GM12878 (cell line): ENCODE results near the gene EIF2A. TPM values are rescaled to one million over a fixed set of nuclear protein-coding genes. Genes with fewer than 3 reads are reported as not detected.
A peak's percentile ranks its signal among the peaks of the same experiment; 100 is the strongest.

Experiments
- CTCF ChIP-seq, 3 experiments: IDR thresholded peaks in 2 of 3; conservative IDR thresholded peaks in 1 of 3; 2 replicates each; pipeline ENCODE4 v1.5.1; 2011; ENCODE audit warnings: low read depth in 3 of 3, low read length in 3 of 3, mild to moderate bottlenecking in 3 of 3, control low read depth in 2 of 3, moderate library complexity in 2 of 3, inconsistent platforms in 1 of 3, mixed read lengths in 1 of 3; ENCODE audit not compliant: control insufficient read depth in 2 of 3, insufficient read depth in 1 of 3; ENCODE audit errors: extremely low read depth in 1 of 3
- EP300 ChIP-seq, 2 experiments: fragments of 150-350 bp in 1 of 2; IDR thresholded peaks; 2 replicates each; pipeline ENCODE4 v1.6.1; 2011 to 2012; ENCODE audit warnings: low read depth in 2 of 2, low read length in 2 of 2, borderline replicate concordance in 1 of 2, improper control_type of control experiment in 1 of 2, inconsistent platforms in 1 of 2; ENCODE audit not compliant: control insufficient read depth in 1 of 2
- ETV6 ChIP-seq, 2 experiments: fragments of 450-650 bp in 1 of 2; IDR thresholded peaks in 1 of 2; conservative IDR thresholded peaks in 1 of 2; 2 replicates each; pipeline ENCODE4 v1.6.1; 2014; ENCODE audit warnings: antibody characterized with exemption in 1 of 2, borderline replicate concordance in 1 of 2, low read depth in 1 of 2, mild to moderate bottlenecking in 1 of 2, moderate library complexity in 1 of 2
- JUND ChIP-seq: IDR thresholded peaks from 2 replicates; pipeline ENCODE4 v1.6.1; 2012; ENCODE audit warnings: low read depth, mild to moderate bottlenecking, low read length, improper control_type of control experiment, moderate library complexity
- LARP7 ChIP-seq: fragments of 450-650 bp; IDR thresholded peaks from 2 replicates; pipeline ENCODE4 v1.6.1; 2017; ENCODE audit warnings: mild to moderate bottlenecking
- NFXL1 ChIP-seq: fragments of 450-650 bp; IDR thresholded peaks from 2 replicates; pipeline ENCODE4 v1.6.1; 2017; ENCODE audit warnings: antibody characterized with exemption, mild to moderate bottlenecking, borderline replicate concordance
- POLR2A ChIP-seq: IDR thresholded peaks from 2 replicates; pipeline ENCODE4 v1.6.1; 2011; ENCODE audit warnings: low read depth, mild to moderate bottlenecking, low read length
- RAD51 ChIP-seq: fragments of 450-650 bp; IDR thresholded peaks from 2 replicates; pipeline ENCODE4 v1.6.1; 2016; ENCODE audit warnings: moderate library complexity, mild to moderate bottlenecking, inconsistent platforms
- polyA plus RNA-seq, 11 experiments: library from polyadenylated mRNA; depleted of rRNA in 4 of 11; unstranded in 6 of 11; stranded (reverse) in 5 of 11; fragments of >200 nt; fragmentation: Nextera tagmentation in 4 of 11; fragmentation: Illumina TruSeq in 1 of 11; extraction: Ambion mirVana in 4 of 11; extraction: Trizol in 1 of 11; gene quantifications; 1 replicate in 1 of 11; 2 replicates in 10 of 11; pipeline versions ENCODE4 v1.2.1 to v1.2.3, GENCODE V29; 2011 to 2016; ENCODE audit warnings: inconsistent platforms in 2 of 11, missing spikeins in 2 of 11, low read depth in 1 of 11
- total RNA-seq, 4 experiments: library from RNA; depleted of rRNA in 3 of 4; stranded (reverse); fragments of >200 nt in 3 of 4; fragmentation: Illumina TruSeq in 1 of 4; extraction: Trizol in 1 of 4; gene quantifications; 2 replicates each; pipeline versions ENCODE4 v1.2.1 to v1.2.3, GENCODE V29; 2013 to 2021
- TF ChIP-seq, protein P1 (sequence below): fragments of 450-650 bp; IDR thresholded peaks from 2 replicates; pipeline ENCODE4 v1.6.1; 2017; ENCODE audit warnings: mild to moderate bottlenecking, moderate library complexity
- TF ChIP-seq, protein P2 (sequence below): fragments of 450-650 bp; IDR thresholded peaks from 2 replicates; pipeline ENCODE4 v1.6.1; 2017; ENCODE audit warnings: mild to moderate bottlenecking, moderate library complexity
- TF ChIP-seq, protein P3 (sequence below): fragments of 450-650 bp; IDR thresholded peaks from 2 replicates; pipeline ENCODE4 v1.6.1; 2017; ENCODE audit warnings: mild to moderate bottlenecking

The EIF2A gene
- total and polyA plus RNA-seq, 10 of the 15 experiments (the other 5 are each of a cell fraction or from before 2014, with no cell fraction given) = 85.4 to 211 (median 136) TPM

DNA sequence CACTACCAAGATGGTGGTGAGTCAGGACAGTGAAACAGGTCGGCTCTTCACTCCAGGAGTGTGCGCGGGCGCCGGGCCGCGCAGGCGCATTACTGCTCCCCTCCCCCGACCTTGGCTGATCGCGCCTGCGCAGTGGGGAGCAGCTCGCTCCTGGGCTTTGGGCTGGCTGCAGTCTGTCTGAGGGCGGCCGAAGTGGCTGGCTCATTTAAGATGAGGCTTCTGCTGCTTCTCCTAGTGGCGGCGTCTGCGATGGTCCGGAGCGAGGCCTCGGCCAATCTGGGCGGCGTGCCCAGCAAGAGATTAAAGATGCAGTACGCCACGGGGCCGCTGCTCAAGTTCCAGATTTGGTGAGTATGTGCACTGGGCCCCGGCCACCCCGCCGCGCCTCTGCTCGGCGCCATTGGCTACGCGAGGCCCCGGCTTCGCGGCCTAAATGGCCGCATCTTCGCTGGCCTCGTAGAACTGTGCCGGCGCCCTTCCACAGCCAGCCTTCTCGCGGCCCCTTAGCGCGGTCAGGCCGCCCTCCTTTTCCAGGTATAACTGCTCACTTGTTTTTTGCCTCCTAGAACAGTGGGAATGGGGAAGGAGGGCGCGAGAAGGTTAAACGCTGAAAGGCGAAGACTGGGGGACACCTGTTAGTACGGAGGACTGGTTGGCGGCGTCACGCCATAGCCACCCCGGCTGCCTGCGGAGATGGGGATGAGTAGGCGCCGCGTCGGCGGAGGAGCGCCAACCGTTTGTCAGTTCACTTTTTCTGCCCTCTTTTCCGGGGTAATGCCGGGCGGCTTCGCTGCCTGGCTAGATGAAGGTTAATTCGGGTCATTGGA, 56.8 kb downstream of the EIF2A start, which contains the start of gene SELENOT (continued):
- TF ChIP-seq JUND (0 out of 2 replicates have a peak, but pooled peaks have one; percentile 30), LARP7 (peak; percentile 99), NFXL1 (no peak), POLR2A (peak; percentile 100), RAD51 (no peak), EP300 (IDR thresholded peaks at IDR 0.05; ENCODE audit: borderline replicate concordance in 1 of 2, control insufficient read depth in 1 of 2, low read depth in 2 of 2, low read length in 2 of 2) (peak in 1 of 2 experiments; percentile 32; a peak in 1 of 4 replicates), ETV6 (conservative IDR thresholded peaks at IDR 0.05 in 1 of 2, IDR thresholded peaks at IDR 0.05 in 1 of 2; ENCODE audit: borderline replicate concordance in 1 of 2, low read depth in 1 of 2) (no peak), CTCF (IDR thresholded peaks at IDR 0.05 in 2 of 3, conservative IDR thresholded peaks at IDR 0.05 in 1 of 3; ENCODE audit: control insufficient read depth in 2 of 3, extremely low read depth in 1 of 3, insufficient read depth in 1 of 3, low read depth in 3 of 3, low read length in 3 of 3) (peak; percentile 2 to 22 (median 10); a peak in 1 of 6 replicates)
- TF ChIP-seq, protein P1, sequence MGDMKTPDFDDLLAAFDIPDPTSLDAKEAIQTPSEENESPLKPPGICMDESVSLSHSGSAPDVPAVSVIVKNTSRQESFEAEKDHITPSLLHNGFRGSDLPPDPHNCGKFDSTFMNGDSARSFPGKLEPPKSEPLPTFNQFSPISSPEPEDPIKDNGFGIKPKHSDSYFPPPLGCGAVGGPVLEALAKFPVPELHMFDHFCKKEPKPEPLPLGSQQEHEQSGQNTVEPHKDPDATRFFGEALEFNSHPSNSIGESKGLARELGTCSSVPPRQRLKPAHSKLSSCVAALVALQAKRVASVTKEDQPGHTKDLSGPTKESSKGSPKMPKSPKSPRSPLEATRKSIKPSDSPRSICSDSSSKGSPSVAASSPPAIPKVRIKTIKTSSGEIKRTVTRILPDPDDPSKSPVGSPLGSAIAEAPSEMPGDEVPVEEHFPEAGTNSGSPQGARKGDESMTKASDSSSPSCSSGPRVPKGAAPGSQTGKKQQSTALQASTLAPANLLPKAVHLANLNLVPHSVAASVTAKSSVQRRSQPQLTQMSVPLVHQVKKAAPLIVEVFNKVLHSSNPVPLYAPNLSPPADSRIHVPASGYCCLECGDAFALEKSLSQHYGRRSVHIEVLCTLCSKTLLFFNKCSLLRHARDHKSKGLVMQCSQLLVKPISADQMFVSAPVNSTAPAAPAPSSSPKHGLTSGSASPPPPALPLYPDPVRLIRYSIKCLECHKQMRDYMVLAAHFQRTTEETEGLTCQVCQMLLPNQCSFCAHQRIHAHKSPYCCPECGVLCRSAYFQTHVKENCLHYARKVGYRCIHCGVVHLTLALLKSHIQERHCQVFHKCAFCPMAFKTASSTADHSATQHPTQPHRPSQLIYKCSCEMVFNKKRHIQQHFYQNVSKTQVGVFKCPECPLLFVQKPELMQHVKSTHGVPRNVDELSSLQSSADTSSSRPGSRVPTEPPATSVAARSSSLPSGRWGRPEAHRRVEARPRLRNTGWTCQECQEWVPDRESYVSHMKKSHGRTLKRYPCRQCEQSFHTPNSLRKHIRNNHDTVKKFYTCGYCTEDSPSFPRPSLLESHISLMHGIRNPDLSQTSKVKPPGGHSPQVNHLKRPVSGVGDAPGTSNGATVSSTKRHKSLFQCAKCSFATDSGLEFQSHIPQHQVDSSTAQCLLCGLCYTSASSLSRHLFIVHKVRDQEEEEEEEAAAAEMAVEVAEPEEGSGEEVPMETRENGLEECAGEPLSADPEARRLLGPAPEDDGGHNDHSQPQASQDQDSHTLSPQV = no peak
- TF ChIP-seq, protein P2, sequence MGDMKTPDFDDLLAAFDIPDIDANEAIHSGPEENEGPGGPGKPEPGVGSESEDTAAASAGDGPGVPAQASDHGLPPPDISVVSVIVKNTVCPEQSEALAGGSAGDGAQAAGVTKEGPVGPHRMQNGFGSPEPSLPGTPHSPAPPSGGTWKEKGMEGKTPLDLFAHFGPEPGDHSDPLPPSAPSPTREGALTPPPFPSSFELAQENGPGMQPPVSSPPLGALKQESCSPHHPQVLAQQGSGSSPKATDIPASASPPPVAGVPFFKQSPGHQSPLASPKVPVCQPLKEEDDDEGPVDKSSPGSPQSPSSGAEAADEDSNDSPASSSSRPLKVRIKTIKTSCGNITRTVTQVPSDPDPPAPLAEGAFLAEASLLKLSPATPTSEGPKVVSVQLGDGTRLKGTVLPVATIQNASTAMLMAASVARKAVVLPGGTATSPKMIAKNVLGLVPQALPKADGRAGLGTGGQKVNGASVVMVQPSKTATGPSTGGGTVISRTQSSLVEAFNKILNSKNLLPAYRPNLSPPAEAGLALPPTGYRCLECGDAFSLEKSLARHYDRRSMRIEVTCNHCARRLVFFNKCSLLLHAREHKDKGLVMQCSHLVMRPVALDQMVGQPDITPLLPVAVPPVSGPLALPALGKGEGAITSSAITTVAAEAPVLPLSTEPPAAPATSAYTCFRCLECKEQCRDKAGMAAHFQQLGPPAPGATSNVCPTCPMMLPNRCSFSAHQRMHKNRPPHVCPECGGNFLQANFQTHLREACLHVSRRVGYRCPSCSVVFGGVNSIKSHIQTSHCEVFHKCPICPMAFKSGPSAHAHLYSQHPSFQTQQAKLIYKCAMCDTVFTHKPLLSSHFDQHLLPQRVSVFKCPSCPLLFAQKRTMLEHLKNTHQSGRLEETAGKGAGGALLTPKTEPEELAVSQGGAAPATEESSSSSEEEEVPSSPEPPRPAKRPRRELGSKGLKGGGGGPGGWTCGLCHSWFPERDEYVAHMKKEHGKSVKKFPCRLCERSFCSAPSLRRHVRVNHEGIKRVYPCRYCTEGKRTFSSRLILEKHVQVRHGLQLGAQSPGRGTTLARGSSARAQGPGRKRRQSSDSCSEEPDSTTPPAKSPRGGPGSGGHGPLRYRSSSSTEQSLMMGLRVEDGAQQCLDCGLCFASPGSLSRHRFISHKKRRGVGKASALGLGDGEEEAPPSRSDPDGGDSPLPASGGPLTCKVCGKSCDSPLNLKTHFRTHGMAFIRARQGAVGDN = peak; percentile 92
- TF ChIP-seq, protein P3, sequence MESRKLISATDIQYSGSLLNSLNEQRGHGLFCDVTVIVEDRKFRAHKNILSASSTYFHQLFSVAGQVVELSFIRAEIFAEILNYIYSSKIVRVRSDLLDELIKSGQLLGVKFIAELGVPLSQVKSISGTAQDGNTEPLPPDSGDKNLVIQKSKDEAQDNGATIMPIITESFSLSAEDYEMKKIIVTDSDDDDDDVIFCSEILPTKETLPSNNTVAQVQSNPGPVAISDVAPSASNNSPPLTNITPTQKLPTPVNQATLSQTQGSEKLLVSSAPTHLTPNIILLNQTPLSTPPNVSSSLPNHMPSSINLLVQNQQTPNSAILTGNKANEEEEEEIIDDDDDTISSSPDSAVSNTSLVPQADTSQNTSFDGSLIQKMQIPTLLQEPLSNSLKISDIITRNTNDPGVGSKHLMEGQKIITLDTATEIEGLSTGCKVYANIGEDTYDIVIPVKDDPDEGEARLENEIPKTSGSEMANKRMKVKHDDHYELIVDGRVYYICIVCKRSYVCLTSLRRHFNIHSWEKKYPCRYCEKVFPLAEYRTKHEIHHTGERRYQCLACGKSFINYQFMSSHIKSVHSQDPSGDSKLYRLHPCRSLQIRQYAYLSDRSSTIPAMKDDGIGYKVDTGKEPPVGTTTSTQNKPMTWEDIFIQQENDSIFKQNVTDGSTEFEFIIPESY = no peak
